GM18507 (cell line): ENCODE measurements around the gene RIMOC1.
"Not testable (repeated sequence)": the region's sequence is repeated elsewhere in the genome, so short reads cannot be mapped to it uniquely, and the experiment has no call there.

Experiments
- DNase-seq: peaks from one replicate; pipeline ENCODE4 v3.0.0; 2011; ENCODE audit warnings: low read depth; ENCODE audit not compliant: insufficient read length; ENCODE audit errors: extremely low spot score
- FAIRE-seq: peaks from 2 replicates; lab custom pipeline; 2011; peaks lifted over from hg19 to GRCh38; lab: Jason Lieb, UNC

RIMOC1 gene

DNA sequence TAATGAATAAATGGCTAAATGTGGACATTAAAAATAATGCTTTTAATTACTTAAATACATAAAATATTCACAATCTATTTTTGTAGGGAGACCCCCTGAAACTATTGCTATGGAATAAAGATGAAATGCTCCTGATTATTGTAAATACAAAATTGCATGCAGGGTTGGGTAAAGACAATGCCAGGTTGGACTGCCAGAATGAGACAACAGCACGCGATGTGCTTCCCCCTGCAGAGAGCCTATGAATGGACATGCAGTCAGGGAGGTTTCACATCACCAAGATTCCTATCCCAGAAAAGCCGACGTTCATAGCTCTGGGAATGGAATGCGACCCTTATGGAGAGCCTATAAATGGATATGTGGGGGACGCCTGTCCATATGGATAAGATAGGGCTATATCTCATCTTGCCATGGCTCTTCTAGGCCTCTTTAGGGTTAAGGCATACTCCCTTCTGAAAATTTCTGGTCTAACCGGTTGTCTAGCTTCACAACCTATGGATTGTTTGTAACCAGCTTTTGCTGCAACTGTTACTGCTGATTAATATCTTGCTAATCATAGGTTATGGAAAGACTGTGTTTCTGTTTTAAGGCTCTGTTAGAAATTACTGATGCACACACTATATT lies 41.3 kb downstream of the RIMOC1 start:
- not testable (repeated sequence) for FAIRE-seq, DNase-seq

DNA sequence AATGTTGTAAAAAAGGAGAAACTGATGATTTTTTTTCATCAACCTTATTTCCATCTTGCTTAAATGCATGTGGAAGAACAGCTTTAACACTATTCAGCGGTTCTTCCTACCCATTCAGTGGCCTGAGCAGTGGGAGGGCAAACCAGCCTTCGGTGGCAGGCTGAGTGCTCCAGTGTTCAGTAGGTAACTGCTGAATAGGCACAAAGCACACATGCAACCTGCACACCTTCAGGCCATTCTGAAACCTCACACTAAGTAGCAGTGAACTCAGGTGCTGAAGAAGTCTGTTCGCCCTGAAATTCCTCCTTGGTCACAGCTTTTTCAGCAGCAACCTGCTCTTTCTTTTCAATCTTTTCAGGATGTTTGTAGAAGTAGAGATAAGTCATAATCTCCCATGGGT lies 47.1 kb downstream of the RIMOC1 start:
- FAIRE-seq (no peak), DNase-seq (no peak)
